HG03139 (cell line): Measurements from ENCODE around the gene GADL1.

Experiments
- ATAC-seq: cut with Tn5 transposase; IDR thresholded peaks from one replicate; pipeline ENCODE4 v1.9.1; 2021; ENCODE audit not compliant: unreplicated experiment

Gene GADL1

GRCh38 chr3:30696896-30697295, 197.6 kb downstream of the GADL1 start:
- no peak for ATAC-seq

DNA sequence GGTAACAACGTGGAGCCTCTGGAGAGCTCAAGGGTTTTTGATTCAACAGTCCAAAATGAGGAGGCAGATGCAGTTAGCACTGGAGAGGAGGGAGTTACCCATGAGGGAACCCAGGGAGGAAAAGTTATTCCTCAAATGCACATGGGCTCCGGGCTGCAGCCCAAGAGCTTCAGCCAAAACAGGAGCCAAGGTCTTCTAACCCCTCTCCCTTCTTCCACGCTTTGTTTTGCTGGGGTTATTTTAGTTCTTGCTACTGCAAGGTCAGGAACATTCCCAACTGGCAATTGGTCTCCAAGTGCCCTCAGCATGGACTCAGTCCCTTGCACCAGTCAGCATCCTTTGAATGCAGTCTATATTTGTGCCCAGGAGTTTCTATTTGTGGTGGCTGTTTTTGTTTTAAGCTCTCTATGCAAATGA, 198.1 kb downstream of the GADL1 start:
- no peak for ATAC-seq

GRCh38 chr3:30695302-30696061, 199.0 kb downstream of the GADL1 start:
- ATAC-seq: no peak

- no peak for ATAC-seq
Measured at GRCh38 chr3:30694668-30695067, 199.8 kb downstream of the GADL1 start.

GRCh38 chr3:30694148-30694547, 200.3 kb downstream of the GADL1 start:
- no peak for ATAC-seq

GRCh38 chr3:30693470-30694120, 200.9 kb downstream of the GADL1 start:
- ATAC-seq: peak; percentile 95

DNA sequence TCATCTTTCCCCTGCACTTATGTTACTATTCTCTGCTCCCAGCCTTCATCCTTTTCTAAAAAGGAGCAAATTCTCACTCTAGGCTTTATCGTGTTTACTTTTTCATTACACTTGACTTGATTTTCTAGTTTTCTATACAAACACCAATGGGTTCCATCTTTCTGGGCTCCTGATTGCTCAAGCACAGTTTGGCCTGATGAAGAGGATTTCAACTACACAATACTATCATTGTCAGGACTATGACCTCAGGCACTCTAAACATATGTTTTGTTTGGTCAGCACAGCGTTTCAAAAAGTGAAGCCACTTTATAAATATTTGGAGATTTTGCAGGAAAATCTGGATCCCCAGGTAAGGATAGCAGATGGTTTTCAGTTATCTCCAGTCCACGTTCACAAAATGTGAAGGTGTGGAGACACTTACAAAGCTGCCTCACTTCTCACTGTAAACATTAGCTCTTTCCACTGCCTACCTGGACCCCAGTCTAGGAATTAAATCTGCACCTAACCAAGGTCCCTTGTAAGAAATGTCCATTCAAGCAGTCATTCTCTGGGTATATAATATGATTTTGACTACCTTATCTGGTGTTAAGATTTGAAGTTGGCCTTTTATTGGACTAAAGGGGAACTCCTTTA, 201.8 kb downstream of the GADL1 start:
- ATAC-seq: no peak

DNA sequence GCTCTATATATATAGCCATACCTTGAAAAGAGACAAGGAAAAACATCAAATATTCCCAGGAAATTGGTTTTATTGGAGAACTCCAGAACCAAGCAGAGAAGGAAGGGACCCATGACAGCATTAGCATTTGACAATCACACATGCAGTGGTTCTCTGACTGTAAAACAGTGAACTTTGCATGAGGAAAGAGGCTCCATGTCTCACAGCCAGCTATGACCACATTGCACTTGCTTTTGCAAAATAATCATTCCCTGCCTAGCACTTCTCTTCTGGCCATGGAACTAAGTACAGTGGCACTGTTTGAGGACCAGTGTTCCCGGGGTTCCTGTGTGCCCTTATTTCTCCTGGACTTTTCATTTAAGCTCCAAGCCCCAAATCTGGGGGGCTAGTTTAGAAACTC, 202.5 kb downstream of the GADL1 start:
- ATAC-seq: no peak

GRCh38 chr3:30691249-30691880, 203.1 kb downstream of the GADL1 start:
- ATAC-seq: no peak

GRCh38 chr3:30690199-30690598, 204.3 kb downstream of the GADL1 start:
- ATAC-seq: no peak

GRCh38 chr3:30688776-30689641, 205.5 kb downstream of the GADL1 start:
- ATAC-seq: no peak

GRCh38 chr3:30687930-30688570, 206.4 kb downstream of the GADL1 start:
- ATAC-seq: no peak

DNA sequence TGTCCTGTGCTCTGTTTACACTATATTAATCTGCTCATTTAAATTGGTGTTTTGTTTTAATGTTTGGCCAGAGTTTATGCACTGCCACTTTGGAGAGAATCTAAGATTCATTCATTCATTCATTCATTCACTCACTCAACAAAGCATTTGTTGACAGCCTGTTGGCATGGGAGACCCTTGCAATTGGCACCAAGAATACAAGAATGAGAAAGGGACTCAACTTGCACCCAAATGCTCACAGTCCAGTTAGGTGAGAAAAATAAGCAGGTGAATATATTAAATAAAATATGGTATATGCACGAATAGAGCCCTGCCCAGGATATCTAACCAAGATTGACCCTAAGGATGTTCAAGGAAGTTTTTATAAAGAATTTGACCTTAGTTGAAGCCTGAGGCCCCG, 207.7 kb downstream of the GADL1 start:
- ATAC-seq: no peak

GRCh38 chr3:30686176-30686575, 208.3 kb downstream of the GADL1 start:
- ATAC-seq: no peak

DNA sequence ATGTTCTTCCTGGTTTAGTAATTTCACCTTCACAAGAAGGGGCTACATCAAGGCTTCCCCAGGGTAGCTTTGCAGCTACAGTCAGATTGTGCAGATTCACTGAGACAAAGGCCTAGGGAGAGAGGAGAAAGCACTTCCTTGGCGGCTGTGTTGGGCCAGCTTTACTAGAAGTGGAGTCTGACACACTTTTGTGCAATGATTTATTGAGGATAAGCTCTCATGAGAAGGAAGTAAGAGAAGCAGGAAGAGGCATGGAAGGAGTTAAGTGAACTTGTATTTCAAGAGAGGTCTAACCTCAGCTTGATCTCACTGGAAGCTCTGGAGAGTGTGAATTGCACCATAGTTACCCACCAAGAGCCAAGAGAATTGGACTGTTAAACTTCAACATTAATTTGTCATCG, 209.2 kb downstream of the GADL1 start:
- ATAC-seq: no peak

GRCh38 chr3:30684356-30684755, 210.1 kb downstream of the GADL1 start:
- no peak for ATAC-seq

DNA sequence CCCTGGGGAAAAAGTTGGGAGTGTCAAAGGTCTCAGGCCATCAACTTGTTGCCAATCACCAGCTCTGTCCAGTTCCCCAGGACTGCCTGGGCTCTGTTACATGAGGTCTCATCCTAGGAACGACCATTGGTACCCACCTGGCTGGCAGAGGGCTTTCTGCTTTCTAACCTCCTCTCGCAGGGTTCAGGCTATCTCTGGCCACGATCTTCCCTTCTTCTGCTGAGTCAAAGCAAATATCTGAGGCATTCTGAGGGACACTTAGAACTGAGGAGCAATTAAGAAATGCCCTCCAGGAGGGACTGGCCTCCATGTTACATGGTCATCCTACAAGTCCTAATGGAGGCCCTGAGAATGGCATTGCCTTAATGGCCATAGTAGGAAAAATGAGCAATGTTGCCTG, 210.7 kb downstream of the GADL1 start:
- no peak for ATAC-seq

DNA sequence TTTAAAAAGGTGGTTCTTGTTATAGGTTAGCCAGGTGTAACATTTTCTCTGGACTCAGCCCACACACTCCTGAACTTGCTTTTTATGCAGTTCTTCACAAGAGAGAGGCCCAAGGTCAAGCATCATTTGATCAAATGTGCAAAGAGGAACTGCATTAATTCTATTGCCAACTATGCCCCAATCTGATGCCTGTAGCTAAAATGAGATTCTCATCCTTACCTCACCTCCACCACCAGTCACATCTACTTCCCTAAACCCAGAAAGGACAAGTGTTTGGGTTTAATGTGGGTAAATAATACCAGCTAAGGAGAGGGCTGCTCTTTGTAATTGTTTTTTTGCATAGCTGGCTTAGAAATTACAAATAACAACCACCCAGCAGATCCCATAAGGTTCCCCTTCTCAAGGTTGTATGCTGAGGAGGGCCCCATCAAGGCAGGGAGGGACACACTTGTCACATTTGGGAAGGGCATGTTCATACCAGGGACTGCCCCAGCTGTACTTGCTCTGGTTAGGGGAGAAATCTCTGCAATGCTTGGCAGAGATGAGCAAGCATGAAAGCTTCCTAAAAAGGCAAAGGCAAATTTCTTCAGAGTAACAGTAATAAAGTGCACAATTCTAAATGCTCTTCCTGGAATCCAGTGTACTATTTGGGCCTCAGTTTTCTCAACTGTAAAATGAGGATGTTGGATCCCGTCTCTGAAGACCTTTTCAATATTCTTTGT, 211.9 kb downstream of the GADL1 start:
- ATAC-seq: no peak

GRCh38 chr3:30681649-30682211, 212.7 kb downstream of the GADL1 start:
- no peak for ATAC-seq
